ENCODE results near the gene LRRN2. TPM values are rescaled to one million over a fixed set of nuclear protein-coding genes. Genes with fewer than 3 reads are reported as not detected.

LRRN2 gene
- total and polyA plus RNA-seq, 9 of the 15 experiments (the other 6 are each of a cell fraction or from before 2014, with no cell fraction given): 0.05 TPM; not detected in 8

DNA sequence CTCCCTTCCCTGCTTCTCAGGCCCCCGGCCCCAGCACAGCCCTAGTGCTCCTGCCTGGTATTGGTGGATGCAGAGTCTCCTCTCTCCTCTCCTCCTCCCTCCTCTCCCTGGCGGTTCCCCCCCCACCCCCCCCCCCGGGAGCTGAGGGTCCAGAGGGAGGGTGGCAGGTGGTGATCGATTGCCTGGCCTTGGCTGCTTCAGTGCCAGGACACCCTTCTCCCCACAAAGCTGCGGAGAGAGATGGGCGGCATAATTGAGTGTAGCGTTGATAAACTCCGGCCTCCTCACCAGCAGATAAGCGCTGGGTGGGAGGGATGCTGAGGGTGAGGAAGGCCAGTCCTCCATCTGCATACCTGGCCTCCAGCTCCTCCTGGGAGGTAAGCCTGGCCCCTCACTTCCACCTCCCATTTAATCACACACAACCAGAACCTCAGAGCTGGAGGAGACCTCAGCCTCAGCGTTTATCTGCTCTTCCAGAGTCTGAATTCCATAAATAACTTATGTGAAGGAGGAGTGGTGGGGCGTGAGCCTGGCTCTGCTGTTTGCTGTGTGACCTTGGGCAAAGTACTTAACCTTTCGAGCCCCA, 60.8 kb downstream of the LRRN2 start (continued):
- TF ChIP-seq, protein P1, sequence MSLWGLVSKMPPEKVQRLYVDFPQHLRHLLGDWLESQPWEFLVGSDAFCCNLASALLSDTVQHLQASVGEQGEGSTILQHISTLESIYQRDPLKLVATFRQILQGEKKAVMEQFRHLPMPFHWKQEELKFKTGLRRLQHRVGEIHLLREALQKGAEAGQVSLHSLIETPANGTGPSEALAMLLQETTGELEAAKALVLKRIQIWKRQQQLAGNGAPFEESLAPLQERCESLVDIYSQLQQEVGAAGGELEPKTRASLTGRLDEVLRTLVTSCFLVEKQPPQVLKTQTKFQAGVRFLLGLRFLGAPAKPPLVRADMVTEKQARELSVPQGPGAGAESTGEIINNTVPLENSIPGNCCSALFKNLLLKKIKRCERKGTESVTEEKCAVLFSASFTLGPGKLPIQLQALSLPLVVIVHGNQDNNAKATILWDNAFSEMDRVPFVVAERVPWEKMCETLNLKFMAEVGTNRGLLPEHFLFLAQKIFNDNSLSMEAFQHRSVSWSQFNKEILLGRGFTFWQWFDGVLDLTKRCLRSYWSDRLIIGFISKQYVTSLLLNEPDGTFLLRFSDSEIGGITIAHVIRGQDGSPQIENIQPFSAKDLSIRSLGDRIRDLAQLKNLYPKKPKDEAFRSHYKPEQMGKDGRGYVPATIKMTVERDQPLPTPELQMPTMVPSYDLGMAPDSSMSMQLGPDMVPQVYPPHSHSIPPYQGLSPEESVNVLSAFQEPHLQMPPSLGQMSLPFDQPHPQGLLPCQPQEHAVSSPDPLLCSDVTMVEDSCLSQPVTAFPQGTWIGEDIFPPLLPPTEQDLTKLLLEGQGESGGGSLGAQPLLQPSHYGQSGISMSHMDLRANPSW (CRISPR knock-in tag; IDR thresholded peaks at IDR 0.05): no peak
- TF ChIP-seq SNRNP70 (optimal IDR thresholded peaks at IDR 0.05; ENCODE audit: low read depth, low read length) (no peak), NELFE (IDR thresholded peaks at IDR 0.05; ENCODE audit: insufficient read depth, insufficient read length) (no peak), BDP1 (IDR thresholded peaks at IDR 0.05; ENCODE audit: insufficient read depth, insufficient read length) (no peak), ZNF699 (CRISPR knock-in tag; IDR thresholded peaks at IDR 0.05; ENCODE audit: insufficient replicate concordance) (no peak), MNT (conservative IDR thresholded peaks at IDR 0.05) (no peak), PHB (CRISPR knock-in tag; IDR thresholded peaks at IDR 0.05) (no peak), HNRNPL (IDR thresholded peaks at IDR 0.05; ENCODE audit: low read depth, low read length) (no peak), SLC30A9 (CRISPR knock-in tag; IDR thresholded peaks at IDR 0.05) (no peak), MYNN (IDR thresholded peaks at IDR 0.05) (0 out of 2 replicates have a peak, but pooled peaks have one; percentile 34), MYNN (CRISPR knock-in tag; IDR thresholded peaks at IDR 0.05) (no peak), HOXB6 (CRISPR knock-in tag; IDR thresholded peaks at IDR 0.05; ENCODE audit: borderline replicate concordance) (no peak), SMC3 (conservative IDR thresholded peaks at IDR 0.05; ENCODE audit: insufficient read depth, low read depth, low read length) (no peak), SETDB1 (IDR thresholded peaks at IDR 0.05; ENCODE audit: low read length) (no peak), ZHX1 (conservative IDR thresholded peaks at IDR 0.05; ENCODE audit: low read length) (no peak), YBX1 (IDR thresholded peaks at IDR 0.05) (no peak), ZNF311 (CRISPR knock-in tag; IDR thresholded peaks at IDR 0.05) (no peak), DIDO1 (tag; IDR thresholded peaks at IDR 0.05; ENCODE audit: low read depth) (no peak), GTF2E2 (tag; IDR thresholded peaks at IDR 0.05) (no peak), ZNF197 (CRISPR knock-in tag; IDR thresholded peaks at IDR 0.05; ENCODE audit: low read depth) (no peak)
- TF ChIP-seq, protein P2, sequence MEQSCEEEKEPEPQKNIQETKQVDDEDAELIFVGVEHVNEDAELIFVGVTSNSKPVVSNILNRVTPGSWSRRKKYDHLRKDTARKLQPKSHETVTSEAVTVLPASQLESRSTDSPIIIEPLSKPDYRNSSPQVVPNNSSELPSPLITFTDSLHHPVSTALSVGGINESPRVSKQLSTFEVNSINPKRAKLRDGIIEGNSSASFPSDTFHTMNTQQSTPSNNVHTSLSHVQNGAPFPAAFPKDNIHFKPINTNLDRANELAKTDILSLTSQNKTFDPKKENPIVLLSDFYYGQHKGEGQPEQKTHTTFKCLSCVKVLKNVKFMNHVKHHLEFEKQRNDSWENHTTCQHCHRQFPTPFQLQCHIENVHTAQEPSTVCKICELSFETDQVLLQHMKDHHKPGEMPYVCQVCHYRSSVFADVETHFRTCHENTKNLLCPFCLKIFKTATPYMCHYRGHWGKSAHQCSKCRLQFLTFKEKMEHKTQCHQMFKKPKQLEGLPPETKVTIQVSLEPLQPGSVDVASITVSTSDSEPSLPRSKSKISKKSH (CRISPR knock-in tag; IDR thresholded peaks at IDR 0.05): no peak

Data from K562 (cell line).